GM19468 (cell line): ENCODE results near the gene GCM1.

Experiments
- ATAC-seq: cut with Tn5 transposase; IDR thresholded peaks from one replicate; pipeline ENCODE4 v1.9.1; 2021; ENCODE audit warnings: mild to moderate bottlenecking, moderate library complexity, moderate number of reproducible peaks; ENCODE audit not compliant: unreplicated experiment; ENCODE audit errors: extremely low read depth

The GCM1 gene

DNA sequence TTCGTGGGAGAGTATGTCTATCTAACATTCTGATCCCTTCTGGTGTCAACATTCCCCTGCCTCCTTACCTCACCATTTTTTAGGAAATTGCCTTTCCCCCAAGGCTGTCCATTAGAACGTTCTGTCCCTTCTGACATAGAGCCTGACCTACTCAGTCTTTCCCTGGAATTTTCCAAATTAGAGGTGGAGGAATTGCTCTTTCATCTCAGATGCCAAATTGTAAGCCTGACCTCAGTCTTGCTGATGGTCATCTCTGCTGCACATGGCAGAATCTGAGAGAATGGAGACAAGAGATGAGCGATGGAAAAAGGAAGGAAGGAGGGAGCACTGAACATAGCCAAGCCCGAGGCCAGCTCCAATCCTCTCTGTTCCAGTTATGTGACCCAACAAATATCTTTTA is 5.4 kb upstream of the GCM1 start:
- ATAC-seq, result no peak

DNA sequence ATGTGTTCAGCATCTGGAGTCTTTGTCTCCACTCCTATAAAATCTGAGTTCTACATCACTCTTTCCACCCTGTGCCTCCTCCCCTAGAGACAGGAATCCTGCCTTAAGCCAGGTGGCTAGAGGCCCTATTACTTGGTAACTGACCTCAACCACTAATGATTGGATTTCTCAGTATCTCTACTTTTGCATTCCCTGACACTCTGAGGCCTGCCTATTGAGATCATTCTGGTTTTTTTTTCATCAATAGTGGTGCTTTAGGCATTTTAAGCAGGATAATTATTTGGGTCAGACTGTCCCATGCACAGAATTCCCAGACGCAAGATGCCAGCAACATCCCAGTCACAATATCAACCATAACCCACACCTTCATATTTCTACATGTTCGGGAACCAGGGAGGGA is 3.9 kb upstream of the GCM1 start:
- no peak for ATAC-seq

DNA sequence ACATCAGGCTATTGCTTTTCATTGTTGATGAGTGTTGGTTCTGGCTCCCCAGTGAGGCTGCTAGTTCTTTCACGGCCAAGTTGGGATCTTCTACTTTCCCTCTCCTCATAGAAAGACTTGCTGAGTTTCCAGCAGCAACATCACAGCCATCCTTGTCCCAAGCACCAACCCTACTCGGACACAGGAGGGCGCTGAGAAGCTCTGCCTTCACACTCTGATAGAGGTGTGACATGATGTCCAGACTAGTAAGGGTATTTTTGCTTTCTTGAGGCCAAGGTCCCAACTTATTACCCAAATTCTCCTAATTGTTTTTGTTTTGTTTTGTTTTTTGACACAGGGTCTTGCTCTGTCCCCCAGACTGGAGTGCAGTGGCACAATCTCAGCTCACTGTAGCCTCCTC is 3.0 kb upstream of the GCM1 start:
- no peak for ATAC-seq

DNA sequence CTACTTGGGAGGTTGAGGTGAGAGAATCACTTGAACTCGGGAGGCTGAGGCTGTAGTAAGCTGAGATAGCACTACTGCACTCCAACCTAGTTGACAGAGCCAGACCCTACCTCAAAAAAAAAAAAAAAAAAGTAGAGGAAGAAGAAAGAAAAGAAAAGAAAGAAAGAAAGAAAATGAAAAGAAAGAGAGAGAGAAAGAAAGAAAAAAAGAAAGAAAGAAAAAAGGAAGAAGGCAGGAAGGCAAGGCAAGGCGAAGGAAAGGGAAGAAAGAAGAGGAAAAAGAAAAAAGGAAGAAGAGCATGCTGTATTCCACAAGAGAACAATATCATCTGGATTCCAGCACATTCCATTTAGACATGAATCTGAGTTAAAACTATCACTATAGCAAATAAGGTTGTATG is 3.8 kb downstream of the GCM1 start:
- no peak for ATAC-seq

DNA sequence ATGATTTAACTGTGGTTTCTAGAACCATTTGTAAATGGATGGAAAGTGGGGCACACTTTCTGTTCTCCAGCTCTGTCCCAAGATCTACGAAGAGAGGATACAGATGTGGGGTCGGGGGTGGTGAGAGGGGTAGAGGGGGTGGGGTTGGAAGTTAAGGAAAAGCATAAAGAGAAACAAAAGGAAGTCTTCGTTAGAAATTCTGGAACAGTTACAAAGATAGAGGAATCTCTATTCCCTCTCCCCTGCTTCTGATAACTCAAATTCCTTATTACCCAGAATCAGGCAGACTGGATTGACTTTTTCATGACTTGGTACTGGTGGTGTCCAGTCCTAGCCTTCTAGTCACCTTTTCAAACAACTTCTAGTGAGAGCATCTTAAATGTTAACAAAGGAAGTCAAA is 4.9 kb downstream of the GCM1 start:
- no peak for ATAC-seq

DNA sequence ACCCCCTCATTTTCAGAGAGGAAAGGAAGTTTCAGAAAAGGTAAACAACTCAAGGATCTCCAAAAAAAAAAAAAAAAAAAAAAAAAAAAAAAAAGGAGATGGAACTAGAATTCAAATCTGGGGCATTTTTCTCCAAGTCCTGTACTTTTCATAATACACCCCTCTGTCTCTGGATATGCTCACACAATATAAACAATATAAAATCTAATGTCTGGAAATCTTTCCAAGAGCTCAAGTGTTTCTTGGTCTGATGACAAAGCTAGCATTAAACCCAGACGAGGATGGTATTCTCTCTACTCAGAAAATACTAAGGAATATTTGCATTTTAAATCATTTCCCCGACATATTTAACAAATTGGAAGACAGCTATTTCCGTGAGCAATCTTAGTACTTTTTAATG is 5.8 kb downstream of the GCM1 start:
- ATAC-seq, result no peak

DNA sequence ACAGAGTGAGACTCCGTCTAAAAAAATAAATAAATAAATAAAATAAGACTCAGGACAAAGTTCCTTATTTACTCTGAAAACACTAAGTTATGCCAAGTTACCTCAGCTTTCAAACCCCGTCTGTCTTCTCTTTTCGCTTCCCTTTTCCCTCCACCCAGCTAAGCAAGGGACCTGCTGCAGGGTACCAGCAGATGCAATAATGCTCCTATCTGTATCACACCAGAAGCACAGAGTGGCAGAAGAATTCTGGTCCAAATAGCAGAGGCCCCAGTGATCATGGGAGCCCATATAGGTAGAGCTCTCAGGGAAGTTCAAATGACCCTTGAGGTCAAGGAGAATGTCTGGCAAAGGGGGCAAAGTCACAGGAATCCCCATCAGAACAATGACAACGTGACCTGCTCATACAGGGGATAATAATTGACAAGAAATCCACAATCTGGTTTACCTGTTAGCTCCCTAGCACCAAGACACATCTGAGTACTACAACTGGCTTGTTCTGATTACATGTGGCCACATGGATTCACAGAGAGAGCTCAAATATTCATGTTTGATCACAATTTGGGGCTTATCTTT is 8.7 kb downstream of the GCM1 start:
- ATAC-seq, result no peak

DNA sequence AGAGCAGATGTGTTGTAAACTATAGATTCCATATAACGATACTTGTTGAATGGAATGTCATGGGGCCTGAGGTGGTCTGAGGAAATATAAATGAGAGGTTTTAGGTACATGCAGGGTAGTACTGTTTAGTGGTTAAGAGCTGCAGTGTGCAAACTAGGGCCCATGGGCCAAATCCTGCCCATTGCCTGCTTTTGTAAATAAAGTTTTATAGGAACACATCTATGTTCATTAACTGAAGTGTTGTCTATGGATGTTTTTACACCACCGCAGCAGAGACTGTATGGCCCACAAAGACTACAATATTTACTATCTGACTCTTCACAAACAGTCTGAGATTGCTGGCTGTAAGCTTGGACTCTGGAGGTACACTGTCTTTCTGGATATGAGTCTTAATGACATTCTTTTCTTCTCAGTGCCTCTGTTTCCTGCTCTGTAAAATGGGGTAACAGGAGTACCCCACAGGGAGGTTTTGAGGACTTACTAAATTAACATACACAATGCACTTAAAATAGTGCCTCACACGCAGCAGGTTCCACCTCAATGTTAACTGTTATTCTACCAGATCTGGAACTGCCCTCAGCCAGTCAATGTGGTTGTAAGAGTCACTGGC is 12.5 kb downstream of the GCM1 start:
- no peak for ATAC-seq

DNA sequence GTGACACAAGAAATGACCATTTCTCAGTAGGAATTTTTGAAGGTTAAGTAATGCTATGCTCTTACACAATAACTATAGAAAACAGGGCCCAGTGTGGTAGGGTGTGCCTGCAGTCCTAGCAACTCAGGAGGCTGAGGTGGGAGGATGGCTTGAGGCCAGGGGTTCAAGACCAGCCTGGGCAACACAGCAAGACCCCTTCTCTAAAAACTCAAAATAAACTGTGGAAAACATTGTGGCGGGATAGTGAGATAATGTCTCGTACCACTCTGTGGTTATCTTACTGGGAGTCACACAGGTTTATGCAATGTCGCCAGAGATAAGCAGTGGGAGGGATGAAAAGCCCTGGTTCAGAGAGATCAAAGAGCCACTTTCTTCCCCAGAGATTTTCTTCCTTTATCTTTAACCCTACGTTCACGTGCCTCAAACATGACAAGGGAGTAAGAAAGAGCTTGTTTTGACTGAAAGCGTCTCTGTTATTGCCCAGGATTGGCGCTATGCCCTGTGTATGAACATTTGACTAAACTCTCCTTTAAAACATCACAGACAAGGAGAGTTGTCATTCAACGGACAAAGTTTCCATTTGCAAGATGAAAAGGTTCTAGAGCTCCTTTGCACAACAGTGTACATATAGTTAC is 13.9 kb downstream of the GCM1 start:
- no peak for ATAC-seq

DNA sequence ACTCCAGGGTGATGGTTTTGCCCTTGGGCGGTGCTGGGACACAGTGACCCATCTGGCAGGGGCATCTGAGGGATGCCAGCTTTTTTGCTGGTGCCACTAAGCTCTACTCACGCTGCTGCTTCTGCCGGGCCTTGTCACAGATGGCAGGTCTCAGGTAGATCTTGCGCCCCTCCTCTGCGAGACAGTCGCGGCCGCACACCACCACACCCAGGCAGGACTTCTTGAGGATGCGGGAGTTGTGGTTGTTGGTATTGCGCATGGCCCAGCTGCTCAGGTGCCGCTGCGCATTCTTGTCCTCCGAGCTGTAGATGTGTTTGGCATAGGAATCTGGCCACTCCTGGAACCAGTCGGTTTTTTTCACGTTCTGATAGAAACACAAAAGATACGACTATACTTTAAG is 14.7 kb downstream of the GCM1 start:
- ATAC-seq, result no peak

DNA sequence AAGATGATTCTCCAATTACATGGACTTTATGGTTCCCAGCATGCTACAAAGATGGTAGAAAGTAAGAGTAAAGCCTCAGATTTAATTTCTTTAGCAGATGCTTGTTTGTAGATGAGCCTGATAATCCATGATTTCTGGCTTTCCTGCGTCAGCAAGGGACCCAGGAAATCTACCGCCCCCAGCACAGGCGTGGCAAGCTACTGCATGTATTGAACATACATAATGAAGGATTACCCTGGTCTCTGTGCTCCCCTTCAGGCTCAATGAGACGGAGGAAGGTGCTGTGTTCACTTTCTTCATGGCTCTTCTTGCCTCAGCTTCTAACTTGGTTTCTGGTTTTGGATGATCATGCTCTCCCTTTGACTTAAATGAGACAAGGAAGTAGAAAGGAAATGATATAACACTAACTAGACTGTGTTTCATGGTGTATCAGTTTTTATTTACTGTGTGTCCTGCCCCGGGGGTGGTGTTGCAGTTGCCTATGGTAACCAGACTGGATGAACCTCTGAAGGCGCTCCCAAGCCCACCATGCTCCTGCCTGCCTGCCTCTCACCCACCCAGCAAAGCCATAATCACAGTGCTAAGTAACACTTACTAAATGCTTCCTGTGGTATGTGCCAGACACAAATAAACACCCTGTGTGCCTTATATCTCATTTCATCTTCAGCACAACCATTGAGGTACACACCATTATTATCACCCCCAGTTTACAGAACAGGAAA is 17.9 kb downstream of the GCM1 start:
- no peak for ATAC-seq

DNA sequence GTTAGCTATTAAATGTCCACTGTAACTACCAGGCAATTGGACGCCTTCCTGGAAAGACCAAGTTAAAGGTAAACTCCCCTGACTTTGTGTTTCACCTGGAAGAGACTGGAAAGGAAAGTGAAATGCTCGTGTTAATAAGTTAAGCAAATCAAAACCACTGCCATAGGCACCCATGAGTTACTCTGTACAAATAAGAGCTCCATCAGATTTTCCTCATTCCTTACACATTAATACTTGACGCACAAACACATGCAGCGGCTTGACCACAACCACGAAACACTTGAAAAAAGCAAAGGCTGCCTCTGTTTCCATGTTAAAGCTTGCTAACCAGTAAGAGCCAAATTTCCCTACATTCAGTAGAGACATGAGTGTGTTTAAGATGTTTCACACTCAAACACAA is 19.8 kb downstream of the GCM1 start:
- no peak for ATAC-seq

DNA sequence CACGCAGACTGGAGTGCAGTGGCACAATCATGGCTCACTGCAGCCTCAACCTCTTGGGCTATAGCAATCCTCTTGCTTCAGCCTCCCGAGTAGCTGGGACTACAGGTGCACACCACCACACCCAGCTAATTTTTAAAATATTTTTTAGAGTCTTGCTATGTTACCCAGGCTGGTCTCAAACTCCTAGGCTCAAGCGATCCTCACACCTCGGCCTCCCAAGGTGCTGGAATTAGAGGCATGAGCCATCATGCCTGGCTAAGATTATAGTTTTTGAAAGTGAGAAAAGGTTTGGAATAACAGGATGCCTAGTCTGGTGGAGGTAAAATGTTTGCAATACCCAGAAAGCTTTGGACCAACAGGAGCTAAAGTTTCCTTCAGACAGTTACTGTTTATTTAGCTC is 23.4 kb downstream of the GCM1 start:
- no peak for ATAC-seq

DNA sequence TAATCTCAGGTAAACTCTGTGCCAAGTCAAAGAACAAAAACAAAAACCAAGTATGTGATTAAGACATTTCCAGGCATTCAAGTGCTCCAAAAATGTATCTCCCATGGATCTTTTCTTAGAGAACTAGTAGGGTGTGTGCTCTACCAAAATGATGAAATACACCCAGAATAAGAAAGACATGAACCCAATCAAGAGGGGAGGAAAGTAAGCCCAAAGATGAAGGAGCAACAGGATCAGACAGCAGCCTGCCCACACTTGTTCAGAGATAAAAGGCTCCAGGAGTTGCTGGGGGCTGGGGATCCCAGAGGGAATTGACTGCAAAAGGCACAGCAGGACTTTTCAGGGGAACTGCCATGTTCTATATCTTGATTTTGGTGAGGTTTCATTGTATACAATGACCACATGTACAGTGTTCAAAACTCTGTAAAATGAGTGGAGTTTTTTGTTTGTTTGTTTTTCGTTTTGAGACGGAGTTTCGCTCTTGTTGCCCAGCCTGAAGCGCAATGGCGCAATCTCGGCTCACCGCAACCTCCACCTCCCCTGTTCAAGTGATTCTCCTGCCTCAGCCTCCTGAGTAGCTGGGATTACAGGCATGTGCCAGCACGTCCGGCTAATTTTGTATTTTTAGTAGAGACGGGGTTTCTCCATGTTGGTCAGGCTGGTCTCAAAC is 24.4 kb downstream of the GCM1 start:
- ATAC-seq, result no peak

DNA sequence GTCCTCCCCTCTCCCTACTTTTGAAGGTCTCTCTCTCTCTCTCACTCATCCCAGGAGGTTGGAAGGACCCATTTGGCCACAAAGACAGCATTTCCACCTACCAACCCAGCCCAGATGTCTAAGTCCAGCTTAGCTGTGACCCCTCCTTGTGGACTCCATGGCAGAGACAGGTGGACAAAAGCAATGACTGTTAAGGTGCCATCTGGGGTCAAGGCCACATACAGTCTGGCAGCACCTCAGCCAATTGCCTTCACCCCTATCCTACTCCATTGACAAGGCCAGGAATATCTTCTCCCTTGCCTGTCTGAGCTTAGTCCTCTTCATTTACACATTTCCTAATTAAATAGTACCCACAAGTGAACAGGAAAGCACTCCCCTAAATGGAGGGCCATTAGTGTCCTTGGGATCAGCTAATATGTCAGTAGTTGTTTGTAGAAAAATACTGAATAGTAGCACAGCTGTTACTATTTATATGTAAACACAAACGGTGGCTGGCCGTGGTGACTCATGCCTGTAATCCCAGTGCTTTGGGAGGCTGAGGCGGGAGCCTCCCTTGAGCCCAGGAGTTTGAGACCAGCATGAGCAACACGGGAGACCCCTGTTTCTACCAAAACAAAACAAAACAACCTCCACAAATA is 28.8 kb downstream of the GCM1 start:
- ATAC-seq, result no peak

DNA sequence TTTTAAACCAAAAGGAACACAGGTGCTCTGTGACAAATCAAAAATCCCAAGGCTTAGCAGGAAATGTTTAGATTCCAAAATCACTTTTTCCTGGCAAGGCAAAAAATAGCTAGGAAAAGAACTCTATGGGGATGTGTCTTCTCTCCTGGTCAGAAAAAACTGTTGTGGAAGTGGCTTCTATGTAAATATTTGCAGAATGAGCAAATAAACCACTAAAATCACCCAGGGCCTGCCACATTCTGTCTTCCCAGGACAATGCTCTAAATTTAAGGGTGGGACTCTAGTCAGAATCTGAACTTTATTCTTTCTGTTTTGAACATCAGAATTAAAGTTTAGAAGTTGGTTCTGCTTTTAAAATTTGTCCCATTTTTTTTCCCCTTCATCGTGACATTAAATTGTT is 29.3 kb downstream of the GCM1 start:
- no peak for ATAC-seq

DNA sequence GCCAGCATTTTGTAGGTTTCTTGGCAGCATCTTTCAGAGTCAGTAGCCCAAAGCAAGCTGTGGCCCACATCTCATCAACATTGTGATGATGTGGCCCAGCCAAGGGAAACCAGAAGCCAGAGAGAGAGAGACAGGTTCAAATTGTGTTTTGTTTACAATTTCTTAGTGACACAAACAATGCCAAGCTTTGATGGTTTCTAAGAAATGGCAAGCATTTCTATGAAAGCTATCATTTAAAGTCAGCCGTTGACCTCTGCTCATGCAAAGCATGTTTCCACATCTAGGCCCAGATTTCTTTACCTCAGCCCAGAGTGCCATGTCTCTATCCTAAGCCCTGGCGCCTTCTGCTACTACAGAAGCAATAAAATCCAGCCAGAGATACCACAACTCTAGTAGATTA is 32.9 kb downstream of the GCM1 start:
- no peak for ATAC-seq

DNA sequence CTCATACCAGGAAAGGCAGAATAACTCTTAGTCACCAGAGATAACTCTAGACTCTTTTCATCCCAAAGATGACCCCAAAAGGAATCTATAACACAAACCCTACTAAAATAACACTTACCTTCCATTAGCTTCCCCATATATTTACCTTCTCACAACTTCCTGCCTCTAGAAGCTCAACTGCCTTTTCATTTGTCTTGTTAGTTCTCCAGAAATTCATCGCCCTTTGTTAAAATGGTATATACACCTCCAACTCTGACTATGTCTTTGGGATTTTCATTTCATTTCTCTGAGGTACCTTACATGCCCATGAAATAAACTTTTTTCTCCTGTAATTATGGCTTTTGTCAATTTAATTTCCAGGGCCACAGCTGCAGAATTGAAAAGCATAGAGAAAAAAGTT is 33.5 kb downstream of the GCM1 start:
- no peak for ATAC-seq

DNA sequence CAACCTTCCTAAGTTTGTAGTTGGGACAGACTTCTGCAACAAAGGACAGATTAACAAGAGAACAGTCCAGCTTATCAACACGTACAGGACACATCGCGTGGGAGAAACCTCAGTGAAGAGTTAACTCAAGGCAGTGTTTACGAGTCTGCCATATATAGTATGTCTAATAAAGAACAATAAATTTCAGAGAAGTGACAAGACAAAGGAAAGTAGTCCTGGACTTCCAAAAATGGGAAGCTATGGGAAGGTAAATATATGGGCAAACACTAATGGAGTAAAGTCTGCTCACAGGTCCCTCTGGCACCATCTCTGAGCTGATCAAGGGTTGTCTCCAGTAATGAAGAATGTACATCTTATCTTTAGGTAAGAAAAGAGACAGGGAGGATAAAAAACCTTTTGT is 34.9 kb downstream of the GCM1 start:
- ATAC-seq, result no peak

DNA sequence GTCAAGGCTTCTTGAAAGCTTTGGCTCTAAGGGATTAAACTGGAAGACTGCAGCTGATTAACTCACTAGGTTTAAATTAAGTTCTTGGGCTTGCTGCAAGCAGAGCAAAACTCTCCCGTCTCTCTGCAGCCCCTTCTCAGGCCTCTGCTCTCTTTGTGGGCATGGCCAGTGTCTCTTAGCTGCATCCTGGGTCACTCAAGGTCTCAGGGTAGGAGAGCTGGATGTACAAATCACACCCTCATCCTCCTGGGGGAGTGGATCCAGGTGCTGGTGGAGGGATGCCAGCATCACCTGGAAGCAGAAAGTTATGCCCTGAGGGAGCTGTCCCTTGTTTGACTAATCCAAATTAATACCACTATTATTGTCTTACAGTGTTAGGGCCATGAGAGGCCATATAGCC is 35.8 kb downstream of the GCM1 start:
- ATAC-seq, result no peak

DNA sequence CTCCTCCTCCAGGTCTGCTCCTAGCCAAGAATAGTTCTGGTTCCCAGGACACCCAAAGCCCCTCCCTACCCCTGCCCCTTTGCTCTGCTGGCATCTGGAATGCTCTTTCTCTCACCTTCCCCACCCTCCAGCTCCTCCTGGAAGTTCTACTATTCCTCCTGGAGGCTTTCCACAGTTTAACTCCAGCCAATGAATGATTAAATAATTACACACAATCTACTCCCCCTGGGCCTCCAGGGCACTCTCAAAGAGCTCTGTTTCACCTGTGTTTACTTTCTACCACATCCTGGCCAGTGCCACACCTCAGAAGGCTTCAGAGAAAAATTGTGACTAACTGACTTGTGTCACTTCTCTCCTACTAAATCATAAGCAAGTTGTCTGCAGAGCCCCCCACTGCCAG is 36.2 kb downstream of the GCM1 start:
- ATAC-seq, result no peak
